ENCODE data around the gene PTK6.

PTK6 gene

DNA sequence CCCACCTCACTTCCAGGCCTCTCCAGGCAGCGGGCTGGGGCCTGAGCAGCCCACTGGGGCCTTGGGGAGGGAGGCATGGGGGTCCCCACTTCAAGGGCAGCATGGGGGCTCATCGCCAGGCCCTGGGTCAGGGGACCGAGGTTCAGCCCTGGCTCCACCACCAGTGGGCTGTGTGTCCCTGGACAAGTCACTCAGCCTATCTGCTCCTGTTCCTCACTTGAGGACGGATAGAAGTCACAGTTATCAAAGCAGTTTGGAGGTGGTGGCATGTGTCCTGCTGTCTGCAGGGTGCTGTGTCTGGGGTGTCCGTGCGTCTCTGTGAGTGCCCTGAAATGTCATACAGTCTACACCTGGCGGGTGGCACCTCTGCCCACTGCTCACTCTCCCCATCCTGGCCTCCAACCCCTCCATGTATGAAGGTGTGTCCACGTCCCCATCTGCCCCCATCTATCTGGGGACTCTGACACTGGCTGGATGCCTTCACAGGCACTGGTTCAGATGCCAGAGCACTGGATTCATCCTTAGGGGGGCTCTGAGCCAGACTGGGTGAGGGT lies 41.9 kb downstream of the PTK6 start (continued):
- TF ChIP-seq ZNF549 (tag by site-specific recombination; IDR thresholded peaks at IDR 0.05) (no peak), ZNF169 (tag by site-specific recombination; IDR thresholded peaks at IDR 0.05) (no peak), SETDB1 (IDR thresholded peaks at IDR 0.05; ENCODE audit: insufficient read length, low read length) (no peak), HOXD13 (CRISPR knock-in tag; IDR thresholded peaks at IDR 0.05; ENCODE audit: borderline replicate concordance) (no peak), ZNF16 (tag by site-specific recombination; IDR thresholded peaks at IDR 0.05; ENCODE audit: low read depth) (no peak)

DNA sequence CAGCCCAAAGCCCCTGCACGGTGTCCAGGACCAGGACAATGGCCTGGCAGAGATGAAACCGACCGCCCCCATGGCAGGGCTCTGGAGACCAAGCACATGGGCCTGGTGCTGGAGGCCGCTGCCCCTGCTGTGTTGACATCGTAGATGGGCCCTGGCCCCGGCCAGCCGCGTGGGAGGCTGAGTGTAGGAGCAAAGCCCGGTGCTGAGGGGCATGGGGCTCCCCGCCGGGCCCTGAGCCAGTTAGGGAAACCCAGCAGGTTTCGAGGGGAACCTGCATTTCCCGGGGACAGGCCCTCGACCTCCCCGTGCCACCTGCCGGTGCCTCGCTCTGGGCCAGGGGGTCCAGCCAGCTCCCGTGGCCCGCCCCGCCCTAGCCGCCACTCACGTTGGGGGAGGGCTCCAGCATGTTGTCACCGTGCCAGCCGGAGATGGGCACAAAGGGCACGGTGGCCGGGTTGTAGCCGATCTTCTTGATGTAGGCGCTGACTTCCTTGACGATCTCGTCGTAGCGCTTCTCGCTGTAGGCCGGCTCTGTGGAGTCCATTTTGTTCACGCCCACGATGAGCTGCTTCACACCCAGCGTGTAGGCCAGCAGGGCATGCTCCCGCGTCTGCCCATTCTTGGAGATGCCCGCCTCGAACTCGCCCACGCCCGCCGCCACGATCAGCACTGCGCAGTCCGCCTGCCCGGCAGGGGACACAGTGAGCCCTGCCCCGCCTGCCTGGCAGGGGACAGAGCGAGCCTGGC lies 42.6 kb downstream of the PTK6 start:
- H3K9me3 ChIP-seq (ENCODE audit: control insufficient read depth, insufficient read depth, low read depth, low read length): no peaks in the 10 kb centered on the region
- CTCF ChIA-PET: no interaction called here
- H3K27ac ChIP-seq (ENCODE audit: extremely low read depth, low read depth, low read length): no peak overlapping the region
- H3K4me1 ChIP-seq (ENCODE audit: control insufficient read depth, insufficient read depth, low read length): no peaks in the 10 kb centered on the region
- peaks cover 13 to 70% of the 10 kb centered on the region in 2 experiments; a peak in 2 of 3 replicates for H3K36me3 ChIP-seq (ENCODE audit: control insufficient read depth in 2 of 2, insufficient read depth in 1 of 2, low read length in 2 of 2)
- no peak for TF ChIP-seq ZNF391 (tag by site-specific recombination; IDR thresholded peaks at IDR 0.05; ENCODE audit: borderline replicate concordance, low read depth)
- TF ChIP-seq, protein P1, sequence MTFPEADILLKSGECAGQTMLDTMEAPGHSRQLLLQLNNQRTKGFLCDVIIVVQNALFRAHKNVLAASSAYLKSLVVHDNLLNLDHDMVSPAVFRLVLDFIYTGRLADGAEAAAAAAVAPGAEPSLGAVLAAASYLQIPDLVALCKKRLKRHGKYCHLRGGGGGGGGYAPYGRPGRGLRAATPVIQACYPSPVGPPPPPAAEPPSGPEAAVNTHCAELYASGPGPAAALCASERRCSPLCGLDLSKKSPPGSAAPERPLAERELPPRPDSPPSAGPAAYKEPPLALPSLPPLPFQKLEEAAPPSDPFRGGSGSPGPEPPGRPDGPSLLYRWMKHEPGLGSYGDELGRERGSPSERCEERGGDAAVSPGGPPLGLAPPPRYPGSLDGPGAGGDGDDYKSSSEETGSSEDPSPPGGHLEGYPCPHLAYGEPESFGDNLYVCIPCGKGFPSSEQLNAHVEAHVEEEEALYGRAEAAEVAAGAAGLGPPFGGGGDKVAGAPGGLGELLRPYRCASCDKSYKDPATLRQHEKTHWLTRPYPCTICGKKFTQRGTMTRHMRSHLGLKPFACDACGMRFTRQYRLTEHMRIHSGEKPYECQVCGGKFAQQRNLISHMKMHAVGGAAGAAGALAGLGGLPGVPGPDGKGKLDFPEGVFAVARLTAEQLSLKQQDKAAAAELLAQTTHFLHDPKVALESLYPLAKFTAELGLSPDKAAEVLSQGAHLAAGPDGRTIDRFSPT (tag by site-specific recombination; IDR thresholded peaks at IDR 0.05): peak; percentile 35; the same call in 1 of the 2 replicates
- POLR2A ChIA-PET: interaction anchor here (1.2 kb wide), 1 partner anchor 26 kb away, joined by 3 read pairs; the partner anchor contains the start of gene PPDPF
- H3K4me3 ChIP-seq (ENCODE audit: low read depth, low read length): no peak overlapping the region

DNA sequence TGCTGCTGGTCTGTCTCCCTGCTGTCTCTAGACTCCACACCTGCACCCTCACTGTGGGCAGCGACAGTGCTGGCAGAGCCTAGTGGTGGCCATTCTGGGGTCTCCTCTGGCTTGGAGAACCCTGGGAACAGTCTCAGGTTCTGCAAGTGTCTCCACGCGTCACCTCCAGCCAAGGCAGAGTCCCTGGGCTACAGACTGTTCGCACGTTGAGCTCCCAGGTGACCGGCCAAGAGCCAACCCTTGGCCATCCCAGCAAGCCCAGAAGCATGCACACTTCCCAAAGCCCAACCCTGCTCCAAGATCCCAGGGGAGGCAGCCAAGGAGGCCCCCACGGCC lies 43.1 kb downstream of the PTK6 start:
- no peaks in the 10 kb centered on the region for H3K9me3 ChIP-seq (ENCODE audit: control insufficient read depth, insufficient read depth, low read depth, low read length)
- no peaks in the 10 kb centered on the region for H3K4me1 ChIP-seq (ENCODE audit: control insufficient read depth, insufficient read depth, low read length)
- ChIA-PET CTCF (no interaction called here), POLR2A (interaction anchor here (1.2 kb wide), 1 partner anchor 26 kb away, joined by 3 read pairs; the partner anchor contains the start of gene PPDPF)
- no peak overlapping the region for H3K4me3 ChIP-seq (ENCODE audit: low read depth, low read length)
- no peak overlapping the region for H3K27ac ChIP-seq (ENCODE audit: extremely low read depth, low read depth, low read length)
- H3K36me3 ChIP-seq (ENCODE audit: control insufficient read depth in 2 of 2, insufficient read depth in 1 of 2, low read length in 2 of 2): peaks cover 13 to 74% of the 10 kb centered on the region in 2 experiments; a peak in 2 of 3 replicates
- TF ChIP-seq ZNF341 (tag by site-specific recombination; IDR thresholded peaks at IDR 0.05; ENCODE audit: low read depth): no peak
- no peak for TF ChIP-seq WT1 (tag by site-specific recombination; IDR thresholded peaks at IDR 0.05)
- no peak for TF ChIP-seq ZNF155 (tag by site-specific recombination; IDR thresholded peaks at IDR 0.05)
- no peak for TF ChIP-seq ZNF776 (tag by site-specific recombination; IDR thresholded peaks at IDR 0.05; ENCODE audit: borderline replicate concordance)
- no peak for TF ChIP-seq ZNF76 (tag by site-specific recombination; IDR thresholded peaks at IDR 0.05; ENCODE audit: borderline replicate concordance, low read depth)
- no peak for TF ChIP-seq ZNF660 (tag by site-specific recombination; IDR thresholded peaks at IDR 0.05)
- no peak for TF ChIP-seq MEIS1 (CRISPR knock-in tag; IDR thresholded peaks at IDR 0.05; ENCODE audit: borderline replicate concordance)
- no peak for TF ChIP-seq ZNF701 (tag by site-specific recombination; IDR thresholded peaks at IDR 0.05)
- TF ChIP-seq, protein P1 (tag by site-specific recombination; IDR thresholded peaks at IDR 0.05): no peak
- no peak for TF ChIP-seq ZNF239 (tag by site-specific recombination; IDR thresholded peaks at IDR 0.05)
- no peak for TF ChIP-seq ZNF184 (tag by site-specific recombination; IDR thresholded peaks at IDR 0.05)
- no peak for TF ChIP-seq ZNF664 (tag by site-specific recombination; IDR thresholded peaks at IDR 0.05)
- no peak for TF ChIP-seq ZNF366 (tag by site-specific recombination; conservative IDR thresholded peaks at IDR 0.05)

Measured in HEK293 (cell line).